Kidney (tissue), 14 donors: ENCODE data around the gene APOL2. TPM values are rescaled to one million over a fixed set of nuclear protein-coding genes. Genes with fewer than 3 reads are reported as not detected.
A peak's percentile ranks its signal among the peaks of the same experiment; 100 is the strongest.

Experiments
- DNase-seq, 5 donors: peaks; one replicate each; pipeline ENCODE4 v3.0.0-alpha.2; 2013 to 2020
- FAIRE-seq: peaks from 2 replicates; lab custom pipeline; 2012; peaks lifted over from hg19 to GRCh38; lab: Jason Lieb, UNC
- H3K27ac ChIP-seq, 2 donors: one replicate each; pipeline ENCODE4 v1.7.0; 2013; ENCODE audit warnings: low read depth in 2 of 2, low read length in 2 of 2, inconsistent platforms in 1 of 2
- H3K27me3 ChIP-seq: one replicate; pipeline ENCODE4 v1.7.1; 2013; ENCODE audit warnings: low read length, inconsistent platforms; ENCODE audit not compliant: control insufficient read depth, insufficient read depth
- H3K36me3 ChIP-seq, 3 donors: one replicate each; pipeline versions ENCODE4 v1.7.0 to v1.7.1; 2013; ENCODE audit warnings: low read length in 3 of 3, control low read depth in 1 of 3, inconsistent platforms in 1 of 3; ENCODE audit not compliant: insufficient read depth in 3 of 3, control insufficient read depth in 2 of 3
- H3K4me1 ChIP-seq, 3 donors: one replicate each; pipeline versions ENCODE4 v1.7.0 to v1.7.1; 2013; ENCODE audit warnings: low read length in 3 of 3, inconsistent platforms in 1 of 3, low read depth in 1 of 3; ENCODE audit not compliant: control insufficient read depth in 2 of 3, insufficient read depth in 2 of 3
- H3K4me3 ChIP-seq, 3 donors: one replicate each; pipeline versions ENCODE4 v1.7.0 to v1.8.1; 2013; ENCODE audit warnings: low read length in 3 of 3, control low read depth in 1 of 3, inconsistent platforms in 1 of 3
- H3K9ac ChIP-seq, 3 donors: one replicate each; pipeline versions ENCODE4 v1.7.0 to v1.7.1; 2013; ENCODE audit warnings: low read length in 3 of 3, control low read depth in 1 of 3, inconsistent platforms in 1 of 3
- H3K9me3 ChIP-seq, 3 donors: one replicate each; pipeline versions ENCODE4 v1.7.0 to v1.7.1; 2013; ENCODE audit warnings: low read length in 3 of 3, control low read depth in 1 of 3, inconsistent platforms in 1 of 3; ENCODE audit not compliant: control insufficient read depth in 2 of 3, insufficient read depth in 1 of 3
- intact Hi-C: fragments of 100-400 bp; cut with DNase I; formaldehyde crosslinking; loops from one replicate; pipeline ENCODE4 v1.11.1; 2022
- polyA plus RNA-seq: library from polyadenylated mRNA; stranded (reverse); fragments of 350-450 nt; fragmentation: Illumina TruSeq; extraction: RNeasy Lipid Tissue Mini Kit (QIAGEN cat#74804); gene quantifications from one replicate; pipeline ENCODE4 v1.2.3, GENCODE V29; 2014; ENCODE audit warnings: low read depth, low replicate concordance; ENCODE audit not compliant: insufficient read depth
- total RNA-seq: library from RNA; stranded (reverse); fragmentation: NEBNext Ultra II Directional; extraction: Animal tissue kit (Norgen Biotek cat#: 25700); gene quantifications from one replicate; pipeline ENCODE4 v1.2.1, GENCODE V29; 2021
- TF ChIP-seq, protein P1 (sequence below): IDR thresholded peaks from 3 replicates; pipeline ENCODE4 v1.5.1; 2012; ENCODE audit warnings: mild to moderate bottlenecking, moderate library complexity, borderline replicate concordance; ENCODE audit not compliant: insufficient read depth; ENCODE audit errors: extremely low read depth
- donor health status: control.
- donor health status: control.
- donor health status: control.
- donor health status: control.
- donor health status: control.
- donor health status: DM: yes; HTN: yes; CAD: no.
- donor health status: Normal renal cell carcinoma (clear cell type).

The APOL2 gene
- total and polyA plus RNA-seq, 2 donors from 2014 or later, result 34.8 to 48.8 TPM

DNA sequence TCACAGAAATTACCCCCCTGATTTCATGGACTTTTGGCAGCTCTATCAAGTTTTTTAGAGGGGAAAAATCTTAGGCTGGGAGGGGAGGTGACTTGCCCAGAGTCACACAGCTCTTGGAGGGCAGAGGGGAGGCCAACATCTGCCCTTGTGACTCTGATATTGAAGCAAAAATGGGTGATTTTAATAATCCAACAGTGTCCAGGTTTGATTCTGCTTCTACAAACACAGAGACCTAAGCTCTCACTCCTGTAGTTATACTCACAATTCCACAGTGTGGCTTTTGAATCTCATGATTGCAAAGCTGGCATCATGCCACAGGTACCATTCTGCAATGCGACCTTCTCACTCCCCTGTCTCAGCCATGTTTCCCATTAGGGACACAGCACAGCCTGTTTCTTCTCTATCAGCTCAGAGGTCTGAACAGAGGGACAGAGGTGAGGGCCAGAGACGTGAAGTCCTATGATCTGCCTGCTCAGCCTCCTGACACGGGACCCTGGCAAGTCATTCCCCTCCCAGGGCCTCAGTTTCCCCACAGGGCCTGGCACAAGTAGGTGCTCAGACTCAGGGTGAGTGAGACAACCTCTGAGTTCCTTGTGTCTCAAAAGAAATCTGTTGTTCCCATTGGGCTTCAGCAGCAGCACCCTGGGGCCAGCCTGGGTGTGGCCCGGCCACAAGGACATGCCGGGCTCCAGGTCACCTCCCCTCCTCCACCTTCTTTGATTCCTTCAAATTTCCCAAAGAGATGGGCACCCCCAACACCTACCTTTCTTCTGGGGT, 766 bp downstream of the APOL2 start:
- peak in 4 of 5 donors; percentile 21 to 61 (median 42) for DNase-seq
- Histone ChIP-seq H3K27ac (peak overlapping the region; percentile 96 to 97), H3K9ac (peak overlapping the region; percentile 91 to 98 (median 97)), H3K36me3 (peaks cover 0 to 4% (median 2%) of the 10 kb centered on the region in 3 donors), H3K4me3 (peak overlapping the region; percentile 99), H3K9me3 (no peaks in the 10 kb centered on the region), H3K27me3 (no peaks in the 10 kb centered on the region), H3K4me1 (peaks cover 2 to 18% (median 9%) of the 10 kb centered on the region in 3 donors)
- intact Hi-C loops, result no loop called here
- TF ChIP-seq, protein P1, sequence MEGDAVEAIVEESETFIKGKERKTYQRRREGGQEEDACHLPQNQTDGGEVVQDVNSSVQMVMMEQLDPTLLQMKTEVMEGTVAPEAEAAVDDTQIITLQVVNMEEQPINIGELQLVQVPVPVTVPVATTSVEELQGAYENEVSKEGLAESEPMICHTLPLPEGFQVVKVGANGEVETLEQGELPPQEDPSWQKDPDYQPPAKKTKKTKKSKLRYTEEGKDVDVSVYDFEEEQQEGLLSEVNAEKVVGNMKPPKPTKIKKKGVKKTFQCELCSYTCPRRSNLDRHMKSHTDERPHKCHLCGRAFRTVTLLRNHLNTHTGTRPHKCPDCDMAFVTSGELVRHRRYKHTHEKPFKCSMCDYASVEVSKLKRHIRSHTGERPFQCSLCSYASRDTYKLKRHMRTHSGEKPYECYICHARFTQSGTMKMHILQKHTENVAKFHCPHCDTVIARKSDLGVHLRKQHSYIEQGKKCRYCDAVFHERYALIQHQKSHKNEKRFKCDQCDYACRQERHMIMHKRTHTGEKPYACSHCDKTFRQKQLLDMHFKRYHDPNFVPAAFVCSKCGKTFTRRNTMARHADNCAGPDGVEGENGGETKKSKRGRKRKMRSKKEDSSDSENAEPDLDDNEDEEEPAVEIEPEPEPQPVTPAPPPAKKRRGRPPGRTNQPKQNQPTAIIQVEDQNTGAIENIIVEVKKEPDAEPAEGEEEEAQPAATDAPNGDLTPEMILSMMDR, result no peak
- FAIRE-seq, result no peak

DNA sequence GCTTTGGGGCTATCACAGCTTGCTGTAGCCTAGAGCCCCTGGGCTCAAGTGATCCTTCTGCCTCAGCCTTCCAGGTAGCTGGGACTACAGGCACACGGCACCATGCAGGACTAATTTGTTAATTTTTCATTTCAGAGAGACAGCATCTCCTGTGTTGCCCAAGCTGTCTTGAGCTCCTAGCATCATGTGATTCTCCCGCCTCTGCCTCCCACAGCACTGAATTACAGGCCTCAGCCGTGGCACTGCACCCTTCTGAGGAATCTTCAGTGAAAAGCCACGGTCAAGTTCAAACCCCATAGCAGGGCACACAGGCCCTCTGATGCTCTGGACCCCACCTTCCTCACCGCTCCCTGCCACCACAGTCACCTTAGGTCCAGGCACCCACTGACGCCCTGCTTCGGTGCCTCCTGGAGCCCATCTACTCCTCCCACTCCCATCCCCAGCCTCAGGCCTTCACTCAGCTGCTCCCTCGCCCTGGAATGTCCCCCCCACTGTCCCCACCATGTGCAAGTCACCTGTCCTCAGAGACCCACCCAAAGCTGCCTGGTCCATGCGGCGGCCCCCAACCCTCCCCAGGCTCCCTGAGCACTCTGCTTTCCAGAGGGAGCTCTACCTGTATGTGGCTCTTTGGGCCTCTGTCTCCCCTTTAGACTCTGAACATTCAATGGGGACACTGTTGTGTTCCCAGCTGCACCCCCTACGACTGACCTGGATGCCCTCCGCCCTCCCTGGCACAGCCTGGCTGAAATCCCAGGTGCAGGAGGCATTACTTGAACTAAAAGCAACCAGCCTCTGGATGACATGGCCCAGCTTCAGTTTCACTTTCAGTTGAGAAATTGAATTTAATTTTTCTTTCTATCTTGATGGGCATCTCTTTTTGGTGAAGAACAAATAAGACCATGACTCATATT, 1.6 kb downstream of the APOL2 start:
- TF ChIP-seq, protein P1, result no peak
- H3K9me3 ChIP-seq, result no peaks in the 10 kb centered on the region
- DNase-seq (peak in 1 of 5 donors; percentile 44), FAIRE-seq (no peak)
- peak overlapping the region; percentile 54 to 96 for H3K27ac ChIP-seq
- H3K4me3 ChIP-seq, result peak overlapping the region in 2 of 3 donors; percentile 99
- H3K36me3 ChIP-seq, result peaks cover 0 to 4% (median 2%) of the 10 kb centered on the region in 3 donors
- intact Hi-C loops, result no loop called here
- H3K4me1 ChIP-seq, result peaks cover 2 to 18% (median 9%) of the 10 kb centered on the region in 3 donors
- H3K27me3 ChIP-seq, result no peaks in the 10 kb centered on the region
- peak overlapping the region in 2 of 3 donors; percentile 44 to 97 for H3K9ac ChIP-seq

DNA sequence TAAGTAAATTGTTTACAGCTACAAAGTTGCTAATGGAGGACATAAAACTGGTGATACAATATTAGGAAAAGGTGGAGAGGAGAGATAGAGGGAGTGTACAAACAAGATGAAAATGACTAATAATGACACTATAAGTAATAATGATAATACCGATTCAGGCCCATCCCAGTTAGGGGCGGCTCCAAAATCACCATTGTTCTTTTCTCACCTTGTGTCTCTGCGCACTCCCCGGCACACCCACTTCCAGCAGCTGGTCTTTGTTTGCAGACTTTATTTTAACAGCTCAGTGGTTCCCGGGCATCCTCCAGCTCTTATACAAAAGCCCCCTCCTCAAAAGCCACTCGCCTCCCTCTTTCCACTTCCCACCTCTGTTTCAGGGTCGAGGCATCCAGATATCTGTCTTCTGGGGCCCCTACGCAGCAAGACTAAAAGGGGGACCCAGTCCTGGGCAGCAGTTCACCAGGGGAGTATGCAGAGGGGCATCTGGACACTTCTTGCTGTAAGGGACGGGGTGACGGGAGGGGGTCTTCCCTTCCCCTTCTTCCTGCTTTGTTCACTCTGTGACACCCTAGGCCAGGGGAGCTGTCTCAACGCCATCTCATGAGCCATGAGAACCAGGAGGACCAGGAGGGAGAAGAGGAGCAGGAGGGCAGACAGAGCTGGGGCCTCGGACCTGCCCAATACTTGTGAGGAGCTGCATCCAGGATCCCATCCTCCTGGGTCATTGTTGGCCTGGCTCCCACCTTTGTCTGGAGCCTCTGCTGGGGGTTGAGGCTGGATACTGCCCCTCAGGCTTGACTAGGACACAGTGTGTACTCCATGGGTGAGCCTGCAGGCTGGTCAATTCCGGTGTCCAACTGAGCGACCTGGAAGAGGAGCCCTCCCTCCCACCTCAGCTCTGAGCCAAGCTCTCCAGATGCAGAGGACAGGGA, 2.7 kb downstream of the APOL2 start:
- FAIRE-seq (no peak), DNase-seq (peak in 1 of 5 donors; percentile 30)
- Histone ChIP-seq H3K27me3 (no peaks in the 10 kb centered on the region), H3K9me3 (no peaks in the 10 kb centered on the region), H3K4me1 (peaks cover 2 to 18% (median 9%) of the 10 kb centered on the region in 3 donors), H3K36me3 (peaks cover 0 to 6% (median 4%) of the 10 kb centered on the region in 3 donors), H3K9ac (no peak overlapping the region), H3K4me3 (peak overlapping the region in 2 of 3 donors; percentile 15 to 99), H3K27ac (no peak overlapping the region)
- intact Hi-C loops, result no loop called here
- TF ChIP-seq, protein P1, result no peak
